Mesothelial cell of epicardium (in vitro differentiated cells): ENCODE results near the gene PRR29. TPM values are rescaled to one million over a fixed set of nuclear protein-coding genes. Genes with fewer than 3 reads are reported as not detected.

Source experiments
- DNase-seq, 2 experiments: peaks; one replicate each; pipeline ENCODE4 v3.0.0; 2021; ENCODE audit warnings: low spot score in 2 of 2; ENCODE audit not compliant: unreplicated experiment in 2 of 2
- H3K27ac Mint-ChIP-seq: 2 replicates; pipeline ENCODE4 v1.8.0; 2021; ENCODE audit warnings: mixed read lengths
- H3K27me3 Mint-ChIP-seq: 2 replicates; pipeline ENCODE4 v1.8.0; 2021; ENCODE audit warnings: low read depth, mixed read lengths
- H3K36me3 Mint-ChIP-seq: 2 replicates; pipeline ENCODE4 v1.8.0; 2021; ENCODE audit warnings: mixed read lengths
- H3K4me1 Mint-ChIP-seq: 2 replicates; pipeline ENCODE4 v1.8.0; 2021; ENCODE audit warnings: mixed read lengths
- H3K4me3 Mint-ChIP-seq: 2 replicates; pipeline ENCODE4 v1.8.0; 2021; ENCODE audit warnings: mild to moderate bottlenecking, moderate library complexity, mixed read lengths
- H3K9me3 Mint-ChIP-seq: 2 replicates; pipeline ENCODE4 v1.8.0; 2021; ENCODE audit warnings: mixed read lengths
- total RNA-seq: library from RNA; stranded (reverse); gene quantifications from 3 replicates; pipeline ENCODE4 v1.2.1, GENCODE V29; 2021
- TF ChIP-seq, protein P1 (sequence below): fragments of 200-600 bp; sonication (generic); IDR thresholded peaks from one replicate; pipeline ENCODE4 v1.5.0; 2021; ENCODE audit warnings: antibody characterized with exemption; ENCODE audit not compliant: unreplicated experiment

The PRR29 gene
- total RNA-seq, 1 donor from 2014 or later = 2.0 TPM

- TF ChIP-seq, protein P1, sequence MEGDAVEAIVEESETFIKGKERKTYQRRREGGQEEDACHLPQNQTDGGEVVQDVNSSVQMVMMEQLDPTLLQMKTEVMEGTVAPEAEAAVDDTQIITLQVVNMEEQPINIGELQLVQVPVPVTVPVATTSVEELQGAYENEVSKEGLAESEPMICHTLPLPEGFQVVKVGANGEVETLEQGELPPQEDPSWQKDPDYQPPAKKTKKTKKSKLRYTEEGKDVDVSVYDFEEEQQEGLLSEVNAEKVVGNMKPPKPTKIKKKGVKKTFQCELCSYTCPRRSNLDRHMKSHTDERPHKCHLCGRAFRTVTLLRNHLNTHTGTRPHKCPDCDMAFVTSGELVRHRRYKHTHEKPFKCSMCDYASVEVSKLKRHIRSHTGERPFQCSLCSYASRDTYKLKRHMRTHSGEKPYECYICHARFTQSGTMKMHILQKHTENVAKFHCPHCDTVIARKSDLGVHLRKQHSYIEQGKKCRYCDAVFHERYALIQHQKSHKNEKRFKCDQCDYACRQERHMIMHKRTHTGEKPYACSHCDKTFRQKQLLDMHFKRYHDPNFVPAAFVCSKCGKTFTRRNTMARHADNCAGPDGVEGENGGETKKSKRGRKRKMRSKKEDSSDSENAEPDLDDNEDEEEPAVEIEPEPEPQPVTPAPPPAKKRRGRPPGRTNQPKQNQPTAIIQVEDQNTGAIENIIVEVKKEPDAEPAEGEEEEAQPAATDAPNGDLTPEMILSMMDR = no peak
- no peak for DNase-seq
- Mint-ChIP-seq H3K4me1 (no peaks in the 10 kb centered on the region), H3K9me3 (no peaks in the 10 kb centered on the region), H3K27me3 (no peaks in the 10 kb centered on the region), H3K4me3 (no peak overlapping the region), H3K36me3 (peaks cover 28% of the 10 kb centered on the region), H3K27ac (no peak overlapping the region)
Observed at GRCh38 chr17:64045176-64045575, 47.0 kb downstream of the PRR29 start.

GRCh38 chr17:64048805-64049204 is 50.7 kb downstream of the PRR29 start:
- Mint-ChIP-seq H3K4me3 (no peak overlapping the region), H3K27ac (no peak overlapping the region), H3K9me3 (no peaks in the 10 kb centered on the region), H3K4me1 (no peaks in the 10 kb centered on the region), H3K36me3 (peaks cover 38% of the 10 kb centered on the region), H3K27me3 (no peaks in the 10 kb centered on the region)
- no peak for DNase-seq
- TF ChIP-seq, protein P1 = no peak

GRCh38 chr17:64051153-64051552 is 53.0 kb downstream of the PRR29 start:
- DNase-seq = no peak
- no peak overlapping the region for H3K27ac Mint-ChIP-seq
- H3K4me1 Mint-ChIP-seq = peaks cover 3% of the 10 kb centered on the region
- H3K27me3 Mint-ChIP-seq = no peaks in the 10 kb centered on the region
- no peak overlapping the region for H3K4me3 Mint-ChIP-seq
- TF ChIP-seq, protein P1 = no peak
- peaks cover 36% of the 10 kb centered on the region for H3K36me3 Mint-ChIP-seq
- no peaks in the 10 kb centered on the region for H3K9me3 Mint-ChIP-seq

DNA sequence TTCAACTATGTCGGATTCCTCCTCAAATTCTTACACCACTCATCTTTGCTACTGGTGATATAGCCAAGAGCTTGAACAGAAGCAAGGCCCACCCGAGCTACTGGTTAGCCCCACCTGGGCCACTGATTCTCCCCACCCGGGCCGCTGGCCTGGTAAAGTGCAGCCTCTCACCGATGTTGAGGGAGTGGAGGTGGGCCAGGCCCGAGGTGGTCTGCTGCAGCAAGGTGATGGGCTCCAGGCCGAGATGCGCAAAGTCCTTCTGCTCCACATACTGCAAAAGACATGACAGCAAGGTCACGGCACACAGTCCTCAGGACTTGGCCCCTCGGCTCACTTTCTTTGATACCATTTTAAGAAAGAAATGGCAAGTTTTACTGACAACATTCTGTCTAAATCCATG is 55.0 kb downstream of the PRR29 start:
- no peak for DNase-seq
- Mint-ChIP-seq H3K36me3 (peaks cover 26% of the 10 kb centered on the region), H3K4me1 (peaks cover 4% of the 10 kb centered on the region), H3K27me3 (no peaks in the 10 kb centered on the region), H3K4me3 (no peak overlapping the region), H3K27ac (no peak overlapping the region), H3K9me3 (no peaks in the 10 kb centered on the region)
- TF ChIP-seq, protein P1 = no peak

Other genes starting within 250 kb of the PRR29 start
- gene CCDC47, start 224.8 kb upstream of the PRR29 start, total RNA-seq = 55.9 to 58.2 TPM (median 56.3 TPM) in 3 replicates
- gene DDX42, start 224.2 kb upstream of the PRR29 start, total RNA-seq = 183 to 197 TPM (median 186 TPM) in 3 replicates
- 76.5 to 82.4 TPM (median 82.0 TPM) in 3 replicates for gene PSMC5, start 170.9 kb upstream of the PRR29 start, total RNA-seq
- gene FTSJ3, start 170.7 kb upstream of the PRR29 start, total RNA-seq = 44.0 to 48.6 TPM (median 48.1 TPM) in 3 replicates
- gene SMARCD2, start 155.7 kb upstream of the PRR29 start, total RNA-seq = 70.1 to 72.3 TPM (median 72.2 TPM) in 3 replicates
- 0.43 to 0.66 TPM in 2 of 3 replicates, not detected in the other for gene CSH2, start 124.7 kb upstream of the PRR29 start, total RNA-seq
- gene GH2, start 116.4 kb upstream of the PRR29 start, total RNA-seq = not detected in 3 replicates
- 0.61 TPM in 1 of 3 replicates, not detected in the others for gene CSH1, start 101.8 kb upstream of the PRR29 start, total RNA-seq
- not detected in 3 replicates for gene CSHL1, start 87.1 kb upstream of the PRR29 start, total RNA-seq
- not detected in 3 replicates for gene GH1, start 79.5 kb upstream of the PRR29 start, total RNA-seq
- gene CD79B, start 66.0 kb upstream of the PRR29 start, total RNA-seq = not detected in 3 replicates
- 0.14 to 0.60 TPM (median 0.51 TPM) in 3 replicates for gene SCN4A, start 25.4 kb upstream of the PRR29 start, total RNA-seq
- 0.22 TPM in 1 of 3 replicates, not detected in the others for gene ICAM2, start 22.3 kb downstream of the PRR29 start, total RNA-seq
- 16.4 to 20.6 TPM (median 17.9 TPM) in 3 replicates for gene ERN1, start 131.8 kb downstream of the PRR29 start, total RNA-seq